Measurements from ENCODE around the gene CDK5R1.
A peak's percentile ranks its signal among the peaks of the same experiment; 100 is the strongest.
"Not testable (repeated sequence)": the region's sequence is repeated elsewhere in the genome, so short reads cannot be mapped to it uniquely, and the experiment has no call there.

The CDK5R1 gene

GRCh38 chr17:32486701-32487472, at the start of gene CDK5R1:
TSS of gene CDK5R1 (plus strand) at chr17:32486993. CDS start at chr17:32487621, 628 bp downstream.
- DNase-seq, result peak; percentile 82

DNA sequence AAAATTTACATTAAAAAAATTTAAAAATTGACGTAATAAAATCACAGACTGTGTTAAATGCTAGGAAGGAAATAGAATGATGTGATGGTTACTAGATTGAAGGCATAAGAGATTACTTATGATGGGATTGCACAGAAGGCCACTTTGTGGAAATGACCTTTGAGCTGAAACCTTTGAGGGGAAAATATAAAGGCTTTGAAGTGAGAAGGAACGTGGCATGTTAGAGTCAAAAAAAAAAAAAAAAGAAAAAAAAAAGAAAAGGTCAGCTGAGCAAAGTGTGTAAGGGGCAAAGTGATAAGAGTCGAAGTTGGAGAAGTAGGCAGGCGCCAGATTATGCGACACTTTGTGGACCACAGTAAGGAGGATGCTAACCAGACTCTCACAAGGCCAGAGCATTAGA, 46.1 kb upstream of the CDK5R1 start:
- DNase-seq, result no peak

- no peak for DNase-seq
Measured at GRCh38 chr17:32441886-32442285, 44.9 kb upstream of the CDK5R1 start.

DNA sequence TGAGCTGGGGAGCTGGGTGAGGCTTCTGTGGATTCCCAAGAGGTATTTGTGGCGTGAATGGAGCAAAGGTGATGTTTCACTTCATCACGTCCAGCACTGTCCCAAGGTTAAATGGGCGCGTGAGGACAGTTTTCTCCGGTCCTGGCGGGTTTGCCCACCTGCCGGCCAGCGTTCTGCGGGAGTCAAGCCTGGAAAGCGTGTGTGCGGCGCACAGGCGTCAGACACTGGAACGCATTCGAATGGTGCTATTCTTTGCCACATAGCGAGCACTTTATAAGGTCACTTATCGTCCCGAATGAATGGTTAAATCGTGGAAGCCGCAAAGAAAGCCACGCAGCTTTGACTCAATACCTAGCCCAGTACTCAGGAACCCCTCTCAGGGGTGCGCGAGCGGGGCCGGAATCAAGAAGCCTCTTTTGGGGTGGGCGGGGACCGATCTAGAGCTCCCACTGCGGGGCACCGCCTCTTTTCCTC, 42.9 kb upstream of the CDK5R1 start:
- DNase-seq, result no peak

GRCh38 chr17:32444301-32445073, 42.3 kb upstream of the CDK5R1 start, which contains the start of gene PSMD11:
TSS of gene PSMD11 (plus strand) at chr17:32444510. CDS start at chr17:32444524, 14 bp downstream.
- peak; percentile 99 for DNase-seq

GRCh38 chr17:32445074-32445415, 41.7 kb upstream of the CDK5R1 start:
- DNase-seq, result peak; percentile 61

DNA sequence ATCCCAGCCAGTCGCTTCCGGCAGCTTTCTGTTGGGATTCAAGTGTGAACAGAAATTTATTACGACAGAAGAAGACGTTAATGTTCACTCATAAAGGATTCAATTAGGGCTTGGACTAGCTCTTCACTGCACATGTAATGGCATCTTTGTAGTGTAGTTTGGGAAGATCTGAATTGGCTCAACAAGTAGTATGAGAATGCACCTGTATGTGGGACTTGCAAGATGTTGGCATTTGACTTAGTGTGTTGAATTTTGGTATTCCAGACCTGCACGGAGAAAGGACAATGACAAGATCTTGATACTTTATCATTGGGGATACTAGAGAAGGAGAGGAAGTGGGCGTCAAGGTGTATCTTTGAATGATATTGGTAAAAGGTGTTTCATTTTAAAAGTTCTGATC, 41.3 kb upstream of the CDK5R1 start:
- no peak for DNase-seq

GRCh38 chr17:32445971-32446370, 40.8 kb upstream of the CDK5R1 start:
- DNase-seq, result no peak

DNA sequence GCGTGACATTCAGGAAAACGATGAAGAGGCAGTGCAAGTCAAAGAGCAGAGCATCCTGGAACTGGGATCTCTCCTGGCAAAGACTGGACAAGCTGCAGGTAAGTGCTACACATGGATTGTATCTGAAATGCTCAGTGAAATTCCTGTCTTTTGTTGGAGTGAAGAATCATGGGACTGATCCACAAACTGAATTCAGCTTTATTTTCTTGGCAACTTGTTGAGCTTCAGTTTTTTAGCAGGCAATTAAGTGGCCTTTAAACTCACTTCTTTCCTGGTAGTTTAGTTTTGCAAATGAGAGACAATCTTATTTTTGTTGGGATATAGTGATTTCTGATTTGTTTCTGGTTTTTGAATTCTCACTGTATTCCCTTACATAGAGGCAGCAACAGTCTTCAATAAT, 39.8 kb upstream of the CDK5R1 start:
- no peak for DNase-seq

GRCh38 chr17:32449963-32450362, 36.8 kb upstream of the CDK5R1 start:
- DNase-seq, result no peak

DNA sequence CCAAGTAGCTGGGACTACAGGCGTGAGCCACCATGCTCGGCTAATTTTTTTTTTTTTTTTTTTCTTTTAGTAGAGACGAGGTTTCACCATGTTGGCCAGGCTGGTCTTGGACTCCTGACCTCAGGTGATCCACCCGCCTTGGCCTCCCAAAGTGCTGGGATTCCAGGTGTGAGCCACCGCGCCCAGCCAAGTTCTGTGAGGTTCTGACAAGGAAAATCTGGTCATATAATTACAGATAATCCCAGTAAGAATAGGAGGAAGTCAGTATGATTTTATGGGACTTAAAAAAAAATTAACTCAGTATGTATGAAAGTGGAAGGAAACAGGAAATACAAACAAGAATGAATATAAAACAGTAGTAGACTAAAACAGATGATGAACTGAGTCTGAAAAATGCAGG, 36.4 kb upstream of the CDK5R1 start:
- not testable (repeated sequence) for DNase-seq

GRCh38 chr17:32451879-32452278, 34.9 kb upstream of the CDK5R1 start:
- no peak for DNase-seq

- no peak for DNase-seq
Measured at GRCh38 chr17:32452281-32452680, 34.5 kb upstream of the CDK5R1 start.

GRCh38 chr17:32453370-32453769, 33.4 kb upstream of the CDK5R1 start:
- DNase-seq, result no peak

DNA sequence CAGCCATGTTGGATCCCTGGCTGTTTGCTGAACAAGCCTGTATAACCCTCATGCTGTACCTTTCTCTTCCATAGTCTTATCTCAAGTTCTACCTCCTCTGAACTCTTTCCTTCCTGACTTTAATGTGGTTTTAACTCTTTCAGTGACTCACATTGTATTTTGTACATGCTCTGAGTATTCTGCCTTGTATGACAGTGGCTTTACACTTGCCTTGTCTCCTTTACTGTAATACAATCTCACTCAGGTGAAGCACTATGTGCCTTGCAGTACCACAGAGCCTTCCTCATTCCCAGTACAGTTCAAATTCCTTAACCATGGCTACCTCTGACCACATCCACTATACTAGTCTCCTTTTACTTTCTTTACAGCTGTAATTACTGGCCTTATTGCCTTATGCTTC, 28.4 kb upstream of the CDK5R1 start:
- no peak for DNase-seq

- no peak for DNase-seq
Measured at GRCh38 chr17:32460054-32460453, 26.7 kb upstream of the CDK5R1 start.

DNA sequence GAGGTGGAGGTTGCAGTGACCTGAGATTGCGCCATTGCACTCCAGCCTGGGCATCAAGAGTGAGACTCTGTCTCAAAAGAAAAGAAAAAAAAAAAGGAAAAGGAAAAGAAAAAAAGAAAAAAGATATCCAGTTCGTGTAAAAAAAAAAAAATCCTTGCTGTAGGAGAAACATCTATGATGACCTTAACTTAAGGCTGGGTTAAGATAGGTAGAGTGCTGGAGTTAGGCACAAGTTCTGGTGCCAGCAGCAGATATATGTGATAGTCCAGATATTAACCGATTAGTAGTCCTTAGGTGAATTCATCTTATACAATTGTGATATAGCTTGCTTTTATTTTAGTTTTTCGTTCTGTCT, 25.3 kb upstream of the CDK5R1 start:
- DNase-seq, result no peak

DNA sequence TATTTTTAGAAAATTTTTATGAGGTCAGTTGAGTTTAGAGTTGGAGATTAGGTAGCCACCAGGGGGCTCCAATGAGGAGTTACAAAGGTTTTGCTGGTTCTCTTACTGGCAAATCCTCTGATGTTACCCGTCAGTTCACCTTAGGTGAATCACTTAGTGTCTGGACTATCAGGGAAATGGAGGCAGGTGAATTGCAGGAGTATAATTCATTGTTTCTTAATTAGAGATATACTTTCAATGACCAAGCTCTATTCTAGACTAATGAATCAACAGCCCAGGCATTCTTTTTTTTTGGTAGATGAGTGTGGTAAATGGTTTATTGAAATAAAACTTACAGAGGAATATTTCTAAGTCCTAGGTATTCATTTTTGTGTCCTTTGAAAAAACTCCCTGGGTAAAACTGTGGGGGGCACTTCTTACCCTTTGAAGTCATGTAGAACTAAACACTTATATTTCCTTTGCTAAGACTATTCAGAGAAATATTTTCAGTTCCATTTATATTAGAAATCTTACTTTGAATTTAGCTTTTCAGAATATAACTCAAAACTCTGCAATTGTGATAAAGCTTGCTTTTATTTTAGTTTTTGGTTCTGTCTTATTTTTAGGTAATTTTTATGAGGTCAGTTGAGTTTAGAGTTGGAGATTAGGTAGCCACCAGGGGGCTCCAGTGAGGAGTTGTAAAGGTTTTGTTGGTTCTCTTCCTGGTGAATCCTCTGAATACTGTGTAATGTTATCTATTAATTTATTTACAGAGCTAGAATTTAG, 24.8 kb upstream of the CDK5R1 start:
- DNase-seq, result peak; percentile 81

DNA sequence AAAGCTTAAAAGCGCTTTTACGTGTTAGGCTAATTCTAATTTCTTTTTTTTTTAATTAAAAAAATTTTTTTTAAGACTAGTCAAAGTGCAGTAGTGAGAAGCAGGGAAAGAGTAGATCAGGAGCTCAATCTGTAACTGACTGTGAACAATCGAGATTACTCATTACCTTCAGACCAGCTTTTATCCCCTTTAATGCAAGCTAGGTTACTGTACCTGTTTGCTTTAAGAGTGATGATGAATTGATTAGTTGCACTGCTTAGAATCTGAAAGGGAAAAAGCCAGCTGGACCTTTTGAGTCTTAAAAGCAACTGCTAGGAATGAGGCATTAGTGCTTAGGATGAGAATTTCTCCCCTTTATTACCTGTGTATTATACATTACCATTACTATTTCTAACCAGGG, 23.5 kb upstream of the CDK5R1 start:
- DNase-seq, result no peak

DNA sequence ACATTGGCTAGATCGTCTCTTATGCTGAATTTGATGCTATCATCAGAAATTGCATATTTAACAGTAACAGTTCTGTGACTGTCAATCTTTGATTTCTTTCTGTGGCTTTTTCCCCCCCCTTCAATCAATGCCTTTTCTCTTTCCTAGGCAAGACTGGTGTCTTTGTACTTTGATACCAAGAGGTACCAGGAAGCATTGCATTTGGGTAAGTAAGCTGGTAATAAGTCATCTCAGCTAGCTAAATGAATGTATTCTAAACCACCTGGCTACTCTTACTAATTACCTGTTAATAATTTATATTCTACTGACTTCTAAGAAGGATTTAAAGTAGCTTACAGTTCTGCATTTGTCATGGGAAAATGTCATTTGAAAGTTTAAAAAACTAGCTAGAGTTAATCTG, 22.4 kb upstream of the CDK5R1 start:
- DNase-seq, result no peak

DNA sequence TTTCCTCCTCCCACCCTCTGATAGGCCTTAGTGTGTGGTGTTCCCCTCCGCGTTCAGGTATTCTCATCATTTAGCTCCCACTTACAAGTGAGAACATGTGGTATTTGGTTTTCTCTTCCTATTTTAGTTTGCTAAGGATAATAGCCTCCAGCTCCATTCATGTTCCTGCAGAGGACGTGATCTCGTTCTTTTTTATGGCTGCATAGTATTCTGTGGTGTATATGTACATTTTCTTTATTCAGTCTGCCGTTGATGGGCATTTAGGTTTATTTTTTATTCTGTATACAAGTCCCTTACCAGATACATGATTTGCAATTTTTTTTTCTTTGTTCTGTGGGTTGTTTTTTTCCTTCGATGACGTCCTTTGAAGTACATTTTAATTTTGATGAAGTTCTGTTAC, 18.8 kb upstream of the CDK5R1 start:
- DNase-seq, result no peak

DNA sequence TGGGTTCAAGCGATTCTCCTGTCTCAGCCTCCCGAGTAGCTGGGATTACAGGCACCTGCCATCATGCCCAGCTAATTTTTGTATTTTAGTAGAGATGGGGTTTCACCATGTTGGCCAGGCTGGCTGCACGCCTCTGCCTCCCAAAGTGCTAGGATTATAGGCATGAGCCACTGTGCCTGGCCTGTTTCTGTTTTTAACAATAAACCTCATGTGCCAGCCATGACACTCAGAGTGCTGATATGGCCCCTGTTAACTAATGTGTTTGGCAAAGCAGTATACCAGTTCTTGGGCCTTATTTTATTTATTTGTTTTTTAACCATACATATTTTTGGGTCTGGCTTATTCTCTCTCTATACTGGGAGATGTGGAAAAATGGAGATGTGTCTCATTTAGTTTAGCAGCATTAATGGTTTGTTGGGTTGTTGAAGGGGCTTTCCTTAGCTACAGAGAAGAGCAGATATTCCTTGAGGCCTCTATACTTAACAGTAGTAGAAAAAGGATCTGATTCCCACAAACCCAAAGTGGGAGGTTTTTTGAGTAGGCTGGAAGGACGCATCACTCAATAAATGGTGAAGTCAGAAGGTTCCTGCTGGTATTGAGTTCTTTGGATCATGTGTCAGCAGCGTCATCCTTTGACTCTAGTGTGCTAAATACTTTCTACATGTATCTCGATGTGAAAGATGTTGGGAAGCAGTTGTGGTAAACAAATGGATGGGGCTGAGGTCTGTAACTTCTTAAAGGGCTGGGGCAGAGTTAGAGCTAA, 16.2 kb upstream of the CDK5R1 start:
- no peak for DNase-seq

- DNase-seq, result no peak
Measured at GRCh38 chr17:32471652-32472051, 15.1 kb upstream of the CDK5R1 start.
